HG03039 (cell line): Measurements from ENCODE around the gene GP2.

ENCODE experiments used
- ATAC-seq: cut with Tn5 transposase; IDR thresholded peaks from one replicate; pipeline ENCODE4 v1.9.1; 2021; ENCODE audit warnings: mild to moderate bottlenecking, moderate library complexity; ENCODE audit not compliant: unreplicated experiment

GP2 gene

GRCh38 chr16:20327444-20328041 is at the start of gene GP2:
GP2 (minus strand) TSS chr16:20327513; CDS start chr16:20326431, 1,082 bp downstream.
- ATAC-seq = no peak

GRCh38 chr16:20372701-20373100 is 45.4 kb upstream of the GP2 start:
- ATAC-seq = no peak

GRCh38 chr16:20369452-20370054 is 42.2 kb upstream of the GP2 start:
- no peak for ATAC-seq

- no peak for ATAC-seq
These were observed 36.7 kb upstream of the GP2 start for GRCh38 chr16:20364051-20364450.

- ATAC-seq = no peak
These were observed 35.9 kb upstream of the GP2 start for GRCh38 chr16:20363191-20363590.

- ATAC-seq = no peak
These were observed 32.7 kb upstream of the GP2 start for GRCh38 chr16:20359997-20360396.

- no peak for ATAC-seq
These were observed 27.9 kb upstream of the GP2 start for GRCh38 chr16:20355114-20355782.

- ATAC-seq = no peak
These were observed 26.1 kb upstream of the GP2 start for GRCh38 chr16:20353379-20353778.

GRCh38 chr16:20352615-20353014 is 25.3 kb upstream of the GP2 start, which contains the start of gene UMOD:
UMOD (minus strand) TSS chr16:20352715; CDS start chr16:20350737, 1,978 bp downstream.
- no peak for ATAC-seq

GRCh38 chr16:20349615-20350014 is 22.3 kb upstream of the GP2 start:
- ATAC-seq = no peak

- ATAC-seq = no peak
These were observed 21.3 kb upstream of the GP2 start for GRCh38 chr16:20348365-20349185.

GRCh38 chr16:20347666-20348364 is 20.5 kb upstream of the GP2 start:
- no peak for ATAC-seq

- ATAC-seq = no peak
These were observed 17.3 kb upstream of the GP2 start for GRCh38 chr16:20344611-20345010.

GRCh38 chr16:20339744-20340143 is 12.4 kb upstream of the GP2 start:
- ATAC-seq = no peak

GRCh38 chr16:20336955-20337354 is 9.6 kb upstream of the GP2 start:
- ATAC-seq = no peak

- ATAC-seq = no peak
These were observed 7.1 kb upstream of the GP2 start for GRCh38 chr16:20334396-20334795.

- ATAC-seq = no peak
These were observed 5.8 kb upstream of the GP2 start for GRCh38 chr16:20333120-20333519.

GRCh38 chr16:20332411-20332810 is 5.1 kb upstream of the GP2 start:
- ATAC-seq = no peak

GRCh38 chr16:20331635-20332034 is 4.3 kb upstream of the GP2 start:
- no peak for ATAC-seq

- ATAC-seq = no peak
These were observed 2.3 kb upstream of the GP2 start for GRCh38 chr16:20329392-20330138.
